Measurements from ENCODE around the gene NAGS. TPM values are rescaled to one million over a fixed set of nuclear protein-coding genes. Genes with fewer than 3 reads are reported as not detected.

Gene NAGS
- polyA plus RNA-seq, 2 of the 4 experiments (the other 2 are of a cell fraction) = 0.66 to 0.88 TPM

DNA sequence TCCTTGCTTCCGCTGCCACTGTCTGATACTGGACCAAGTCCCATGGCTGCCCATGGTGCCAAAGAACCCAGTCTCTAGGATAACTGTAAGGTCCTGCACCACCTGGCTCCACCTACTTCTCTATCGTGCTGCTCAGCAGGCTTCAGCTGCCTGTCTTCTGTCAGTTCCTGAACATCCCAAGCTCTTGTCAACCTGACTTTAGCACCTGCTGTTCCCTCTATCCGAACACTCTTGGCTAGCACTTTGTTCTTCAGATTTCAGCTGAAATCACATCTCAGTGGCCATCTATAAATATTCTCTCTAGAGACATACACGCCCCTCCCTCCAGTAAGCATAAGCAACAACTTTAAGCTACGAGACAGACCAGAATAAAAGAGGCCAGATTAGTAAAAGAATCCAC lies 25.3 kb downstream of the NAGS start:
- Histone ChIP-seq H3K4me3 (no peak overlapping the region), H3K27ac (no peak overlapping the region), H3K4me1 (no peaks in the 10 kb centered on the region), H3K4me2 (no peak overlapping the region), H3K9me3 (no peaks in the 10 kb centered on the region)
- ChIA-PET POLR2A (interaction anchor here (0.6 to 1.2 kb wide), 3 partner anchors 21 to 192 kb away, joined by 3 read pairs; no protein-coding TSS in a partner anchor), CTCF (interaction anchor here (1.2 to 14.3 kb wide), 6 partner anchors 12 to 151 kb away, joined by 3 to 145 read pairs (median 16); no protein-coding TSS in a partner anchor)
- DNase-seq (ENCODE audit: low read depth in 1 of 2, low spot score in 1 of 2) (no peak), FAIRE-seq (no peak), ATAC-seq (no peak; a peak in 1 of 6 replicates)
- TF ChIP-seq BHLHE40 (IDR thresholded peaks at IDR 0.05; ENCODE audit: low read depth, low read length) (no peak), FOSL2 (IDR thresholded peaks at IDR 0.05) (no peak), FOSL2 (CRISPR knock-in tag; IDR thresholded peaks at IDR 0.05) (no peak), RARB (CRISPR knock-in tag; IDR thresholded peaks at IDR 0.05) (no peak), PBX3 (IDR thresholded peaks at IDR 0.05) (no peak), SMC3 (IDR thresholded peaks at IDR 0.05) (no peak), EHF (CRISPR knock-in tag; IDR thresholded peaks at IDR 0.05) (no peak), RAD21 (conservative IDR thresholded peaks at IDR 0.05 in 1 of 2, IDR thresholded peaks at IDR 0.05 in 1 of 2) (no peak), JUNB (IDR thresholded peaks at IDR 0.05) (no peak), CHD2 (IDR thresholded peaks at IDR 0.05; ENCODE audit: low read length, partially characterized antibody) (no peak), RNF2 (IDR thresholded peaks at IDR 0.05; ENCODE audit: borderline replicate concordance, low read depth) (no peak)
- TF ChIP-seq, protein P1, sequence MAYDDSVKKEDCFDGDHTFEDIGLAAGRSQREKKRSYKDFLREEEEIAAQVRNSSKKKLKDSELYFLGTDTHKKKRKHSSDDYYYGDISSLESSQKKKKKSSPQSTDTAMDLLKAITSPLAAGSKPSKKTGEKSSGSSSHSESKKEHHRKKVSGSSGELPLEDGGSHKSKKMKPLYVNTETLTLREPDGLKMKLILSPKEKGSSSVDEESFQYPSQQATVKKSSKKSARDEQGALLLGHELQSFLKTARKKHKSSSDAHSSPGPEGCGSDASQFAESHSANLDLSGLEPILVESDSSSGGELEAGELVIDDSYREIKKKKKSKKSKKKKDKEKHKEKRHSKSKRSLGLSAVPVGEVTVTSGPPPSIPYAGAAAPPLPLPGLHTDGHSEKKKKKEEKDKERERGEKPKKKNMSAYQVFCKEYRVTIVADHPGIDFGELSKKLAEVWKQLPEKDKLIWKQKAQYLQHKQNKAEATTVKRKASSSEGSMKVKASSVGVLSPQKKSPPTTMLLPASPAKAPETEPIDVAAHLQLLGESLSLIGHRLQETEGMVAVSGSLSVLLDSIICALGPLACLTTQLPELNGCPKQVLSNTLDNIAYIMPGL (CRISPR knock-in tag; IDR thresholded peaks at IDR 0.05; ENCODE audit: borderline replicate concordance) = no peak
- TF ChIP-seq, protein P2, sequence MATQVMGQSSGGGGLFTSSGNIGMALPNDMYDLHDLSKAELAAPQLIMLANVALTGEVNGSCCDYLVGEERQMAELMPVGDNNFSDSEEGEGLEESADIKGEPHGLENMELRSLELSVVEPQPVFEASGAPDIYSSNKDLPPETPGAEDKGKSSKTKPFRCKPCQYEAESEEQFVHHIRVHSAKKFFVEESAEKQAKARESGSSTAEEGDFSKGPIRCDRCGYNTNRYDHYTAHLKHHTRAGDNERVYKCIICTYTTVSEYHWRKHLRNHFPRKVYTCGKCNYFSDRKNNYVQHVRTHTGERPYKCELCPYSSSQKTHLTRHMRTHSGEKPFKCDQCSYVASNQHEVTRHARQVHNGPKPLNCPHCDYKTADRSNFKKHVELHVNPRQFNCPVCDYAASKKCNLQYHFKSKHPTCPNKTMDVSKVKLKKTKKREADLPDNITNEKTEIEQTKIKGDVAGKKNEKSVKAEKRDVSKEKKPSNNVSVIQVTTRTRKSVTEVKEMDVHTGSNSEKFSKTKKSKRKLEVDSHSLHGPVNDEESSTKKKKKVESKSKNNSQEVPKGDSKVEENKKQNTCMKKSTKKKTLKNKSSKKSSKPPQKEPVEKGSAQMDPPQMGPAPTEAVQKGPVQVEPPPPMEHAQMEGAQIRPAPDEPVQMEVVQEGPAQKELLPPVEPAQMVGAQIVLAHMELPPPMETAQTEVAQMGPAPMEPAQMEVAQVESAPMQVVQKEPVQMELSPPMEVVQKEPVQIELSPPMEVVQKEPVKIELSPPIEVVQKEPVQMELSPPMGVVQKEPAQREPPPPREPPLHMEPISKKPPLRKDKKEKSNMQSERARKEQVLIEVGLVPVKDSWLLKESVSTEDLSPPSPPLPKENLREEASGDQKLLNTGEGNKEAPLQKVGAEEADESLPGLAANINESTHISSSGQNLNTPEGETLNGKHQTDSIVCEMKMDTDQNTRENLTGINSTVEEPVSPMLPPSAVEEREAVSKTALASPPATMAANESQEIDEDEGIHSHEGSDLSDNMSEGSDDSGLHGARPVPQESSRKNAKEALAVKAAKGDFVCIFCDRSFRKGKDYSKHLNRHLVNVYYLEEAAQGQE (IDR thresholded peaks at IDR 0.05) = no peak
- TF ChIP-seq, protein P3, sequence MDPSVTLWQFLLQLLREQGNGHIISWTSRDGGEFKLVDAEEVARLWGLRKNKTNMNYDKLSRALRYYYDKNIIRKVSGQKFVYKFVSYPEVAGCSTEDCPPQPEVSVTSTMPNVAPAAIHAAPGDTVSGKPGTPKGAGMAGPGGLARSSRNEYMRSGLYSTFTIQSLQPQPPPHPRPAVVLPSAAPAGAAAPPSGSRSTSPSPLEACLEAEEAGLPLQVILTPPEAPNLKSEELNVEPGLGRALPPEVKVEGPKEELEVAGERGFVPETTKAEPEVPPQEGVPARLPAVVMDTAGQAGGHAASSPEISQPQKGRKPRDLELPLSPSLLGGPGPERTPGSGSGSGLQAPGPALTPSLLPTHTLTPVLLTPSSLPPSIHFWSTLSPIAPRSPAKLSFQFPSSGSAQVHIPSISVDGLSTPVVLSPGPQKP (IDR thresholded peaks at IDR 0.05; ENCODE audit: low read depth, low read length) = no peak
- WGBS (ENCODE audit: missing lambda C conversion rate) = 90% methylated on average over 5 of the region's 5 CpGs

- CTCF ChIA-PET = interaction anchor here (1.2 to 14.3 kb wide), 6 partner anchors 11 to 152 kb away, joined by 3 to 145 read pairs (median 16); no protein-coding TSS in a partner anchor
Measured at GRCh38 chr17:44030482-44030881, 26.1 kb downstream of the NAGS start.

More at GRCh38 chr17:44030482-44030881, 26.1 kb downstream of the NAGS start:
- DNase-seq (ENCODE audit: low read depth in 1 of 2, low spot score in 1 of 2) (no peak), FAIRE-seq (no peak), ATAC-seq (no peak)
- no peaks in the 10 kb centered on the region for H3K4me1 ChIP-seq
- H3K4me2 ChIP-seq = no peak overlapping the region
- H3K9me3 ChIP-seq = no peaks in the 10 kb centered on the region
- WGBS (ENCODE audit: missing lambda C conversion rate) = 93% methylated on average over 3 of the region's 3 CpGs
- H3K27ac ChIP-seq = no peak overlapping the region
- TF ChIP-seq E2F6 (IDR thresholded peaks at IDR 0.05; ENCODE audit: borderline replicate concordance, low read depth) (no peak), ATOH8 (CRISPR knock-in tag; IDR thresholded peaks at IDR 0.05; ENCODE audit: low read depth) (no peak)
- POLR2A ChIA-PET = interaction anchor here (0.6 to 1.2 kb wide), 3 partner anchors 21 to 191 kb away, joined by 3 read pairs; no protein-coding TSS in a partner anchor
- no peak overlapping the region for H3K4me3 ChIP-seq
